Suprapubic skin (tissue), 4 donors: ENCODE results near the gene SCIMP. TPM values are rescaled to one million over a fixed set of nuclear protein-coding genes. Genes with fewer than 3 reads are reported as not detected.

Experiments
- DNase-seq, 2 donors: peaks; one replicate each; pipeline ENCODE4 v3.0.0-alpha.2; 2019; ENCODE audit warnings: low spot score in 2 of 2
- H3K27ac ChIP-seq: fragments of 200-600 bp; sonication (generic); one replicate; pipeline ENCODE4 v1.5.1; 2019
- H3K27me3 ChIP-seq: fragments of 200-600 bp; sonication (generic); one replicate; pipeline ENCODE4 v1.5.1; 2019
- H3K36me3 ChIP-seq: fragments of 200-600 bp; sonication (generic); one replicate; pipeline ENCODE4 v1.5.1; 2019
- H3K4me1 ChIP-seq: fragments of 200-600 bp; sonication (generic); one replicate; pipeline ENCODE4 v1.5.1; 2019
- H3K4me3 ChIP-seq: fragments of 200-600 bp; sonication (generic); one replicate; pipeline ENCODE4 v1.5.1; 2019; ENCODE audit warnings: mild to moderate bottlenecking
- H3K9me3 ChIP-seq: fragments of 200-600 bp; sonication (generic); one replicate; pipeline ENCODE4 v1.5.1; 2019
- CTCF ChIP-seq, 2 donors: fragments of 200-600 bp in 1 of 2; fragments of 450-650 bp in 1 of 2; sonication (generic) in 1 of 2; IDR thresholded peaks; one replicate each; pipeline ENCODE4 v1.5.1; 2016 to 2019; ENCODE audit warnings: antibody characterized with exemption in 2 of 2, mild to moderate bottlenecking in 1 of 2, moderate library complexity in 1 of 2
- EP300 ChIP-seq: sonication (generic); formaldehyde crosslinking; IDR thresholded peaks from one replicate; pipeline ENCODE4 v1.6.1; 2017; ENCODE audit warnings: antibody characterized with exemption
- POLR2A ChIP-seq, 2 donors: fragments of 450-650 bp; IDR thresholded peaks; one replicate each; pipeline ENCODE4 v1.6.1; 2017; ENCODE audit warnings: antibody characterized with exemption in 2 of 2, mild to moderate bottlenecking in 2 of 2, moderate library complexity in 2 of 2
- POLR2AphosphoS5 ChIP-seq, 3 donors: sonication (generic); formaldehyde crosslinking; IDR thresholded peaks; one replicate each; pipeline ENCODE4 v1.6.1; 2017; ENCODE audit warnings: antibody characterized with exemption in 3 of 3
- WGBS: methylation state at CpG from one replicate; pipeline ENCODE4 v1.1.5; 2018; 5-methylcytosine and 5-hydroxymethylcytosine counted together
- total RNA-seq, 4 donors: library from RNA; depleted of rRNA; stranded (reverse); fragments of >200 nt; gene quantifications; one replicate each; pipeline ENCODE4 v1.1.0, GENCODE V29; 2016

Gene SCIMP
- total RNA-seq, 4 donors from 2014 or later = not detected

GRCh38 chr17:5191541-5192417 is 42.9 kb downstream of the SCIMP start, which contains the start of gene ZNF594:
ZNF594 (minus strand) TSS chr17:5191868; CDS start chr17:5184256, 7,612 bp downstream.
- TF ChIP-seq CTCF (IDR thresholded peaks at IDR 0.05) (peak; percentile 49 to 86), EP300 (no peak), POLR2A (IDR thresholded peaks at IDR 0.05) (peak in 1 of 2 donors; percentile 71), POLR2AphosphoS5 (IDR thresholded peaks at IDR 0.05) (peak in 2 of 3 donors; percentile 56 to 74)
- no peaks in the 10 kb centered on the region for H3K27me3 ChIP-seq
- 5% methylated on average over 29 of the region's 82 CpGs for WGBS
- H3K9me3 ChIP-seq = peaks cover 7% of the 10 kb centered on the region
- peak within 1 kb of the TSS; percentile 79 for H3K27ac ChIP-seq
- H3K4me1 ChIP-seq = peaks cover 18% of the 10 kb centered on the region
- DNase-seq = peak; percentile 98
- peaks cover 11% of the 10 kb centered on the region for H3K36me3 ChIP-seq
- H3K4me3 ChIP-seq = peak within 1 kb of the TSS; percentile 94

- no peaks in the 10 kb centered on the region for H3K4me1 ChIP-seq
- H3K4me3 ChIP-seq = no peak overlapping the region
- H3K27me3 ChIP-seq = no peaks in the 10 kb centered on the region
- peaks cover 29% of the 10 kb centered on the region for H3K36me3 ChIP-seq
- no peak overlapping the region for H3K27ac ChIP-seq
- DNase-seq = no peak
- H3K9me3 ChIP-seq = peaks cover 78% of the 10 kb centered on the region
- TF ChIP-seq EP300 = no peak
- no peak for TF ChIP-seq POLR2A (IDR thresholded peaks at IDR 0.05)
- no peak for TF ChIP-seq CTCF (IDR thresholded peaks at IDR 0.05)
- no peak for TF ChIP-seq POLR2AphosphoS5 (IDR thresholded peaks at IDR 0.05)
- WGBS = 91% methylated on average over 2 of the region's 2 CpGs
Observed at GRCh38 chr17:5184288-5184687, 50.4 kb downstream of the SCIMP start.

GRCh38 chr17:5183410-5183793 is 51.3 kb downstream of the SCIMP start:
- no peaks in the 10 kb centered on the region for H3K27me3 ChIP-seq
- DNase-seq = no peak
- no peaks in the 10 kb centered on the region for H3K4me1 ChIP-seq
- H3K4me3 ChIP-seq = no peak overlapping the region
- peaks cover 80% of the 10 kb centered on the region for H3K9me3 ChIP-seq
- peaks cover 28% of the 10 kb centered on the region for H3K36me3 ChIP-seq
- no peak overlapping the region for H3K27ac ChIP-seq
- TF ChIP-seq CTCF (IDR thresholded peaks at IDR 0.05) = no peak
- no peak for TF ChIP-seq POLR2A (IDR thresholded peaks at IDR 0.05)
- no peak for TF ChIP-seq EP300
- TF ChIP-seq POLR2AphosphoS5 (IDR thresholded peaks at IDR 0.05) = no peak

- Histone ChIP-seq H3K36me3 (peaks cover 28% of the 10 kb centered on the region), H3K4me3 (no peak overlapping the region), H3K27ac (no peak overlapping the region), H3K27me3 (no peaks in the 10 kb centered on the region), H3K4me1 (no peaks in the 10 kb centered on the region), H3K9me3 (peaks cover 81% of the 10 kb centered on the region)
- TF ChIP-seq EP300 (no peak), CTCF (IDR thresholded peaks at IDR 0.05) (no peak), POLR2A (IDR thresholded peaks at IDR 0.05) (no peak), POLR2AphosphoS5 (IDR thresholded peaks at IDR 0.05) (no peak)
- DNase-seq = no peak
- over 99% methylated on average over 6 of the region's 6 CpGs for WGBS
Observed at GRCh38 chr17:5182597-5183409, 51.9 kb downstream of the SCIMP start.
